ENCODE results near the gene GABRG3.

Gene GABRG3

GRCh38 chr15:27486683-27487647 is 516.0 kb downstream of the GABRG3 start (continued):
- no peak for TF ChIP-seq TSHZ2 (CRISPR knock-in tag; IDR thresholded peaks at IDR 0.05)
- no peak for TF ChIP-seq CSRNP3 (CRISPR knock-in tag; IDR thresholded peaks at IDR 0.05)
- TF ChIP-seq GLIS3 (CRISPR knock-in tag; IDR thresholded peaks at IDR 0.05): no peak
- TF ChIP-seq ISL1 (CRISPR knock-in tag; IDR thresholded peaks at IDR 0.05): no peak
- TF ChIP-seq ARNTL (CRISPR knock-in tag; IDR thresholded peaks at IDR 0.05; ENCODE audit: borderline replicate concordance, low read depth): no peak
- no peak for TF ChIP-seq ZNF8 (CRISPR knock-in tag; IDR thresholded peaks at IDR 0.05)

- no peak for ATAC-seq
- TF ChIP-seq CSDC2 (CRISPR knock-in tag; IDR thresholded peaks at IDR 0.05) (no peak), ZNF565 (CRISPR knock-in tag; conservative IDR thresholded peaks at IDR 0.05; ENCODE audit: low read depth) (no peak), GLIS3 (CRISPR knock-in tag; IDR thresholded peaks at IDR 0.05) (no peak), RARB (CRISPR knock-in tag; IDR thresholded peaks at IDR 0.05) (no peak), ZFP3 (CRISPR knock-in tag; IDR thresholded peaks at IDR 0.05) (no peak)
These were observed 516.9 kb downstream of the GABRG3 start for GRCh38 chr15:27487846-27488245.

GRCh38 chr15:27490867-27491595 is 520.0 kb downstream of the GABRG3 start:
- TF ChIP-seq RARB (CRISPR knock-in tag; IDR thresholded peaks at IDR 0.05): no peak
- no peak for TF ChIP-seq SNAI2 (CRISPR knock-in tag; IDR thresholded peaks at IDR 0.05)
- no peak for TF ChIP-seq ZNF8 (CRISPR knock-in tag; IDR thresholded peaks at IDR 0.05)

GRCh38 chr15:27491666-27492621 is 521.0 kb downstream of the GABRG3 start:
- TF ChIP-seq OSR1 (CRISPR knock-in tag; IDR thresholded peaks at IDR 0.05): no peak
- TF ChIP-seq TSHZ2 (CRISPR knock-in tag; IDR thresholded peaks at IDR 0.05): no peak
- no peak for TF ChIP-seq CSDC2 (CRISPR knock-in tag; IDR thresholded peaks at IDR 0.05)
- TF ChIP-seq GLIS3 (CRISPR knock-in tag; IDR thresholded peaks at IDR 0.05): no peak
- no peak for TF ChIP-seq BACH2 (CRISPR knock-in tag; IDR thresholded peaks at IDR 0.05; ENCODE audit: borderline replicate concordance)
- TF ChIP-seq TCF4 (CRISPR knock-in tag; IDR thresholded peaks at IDR 0.05; ENCODE audit: borderline replicate concordance): no peak
- TF ChIP-seq ZFP3 (CRISPR knock-in tag; IDR thresholded peaks at IDR 0.05): no peak
- TF ChIP-seq TOX (CRISPR knock-in tag; IDR thresholded peaks at IDR 0.05; ENCODE audit: borderline replicate concordance): no peak
- TF ChIP-seq CSRNP3 (CRISPR knock-in tag; IDR thresholded peaks at IDR 0.05): no peak
- no peak for TF ChIP-seq ZNF70 (CRISPR knock-in tag; IDR thresholded peaks at IDR 0.05)
- TF ChIP-seq ZC3H10 (CRISPR knock-in tag; IDR thresholded peaks at IDR 0.05): no peak
- no peak for TF ChIP-seq PPARA (CRISPR knock-in tag; IDR thresholded peaks at IDR 0.05; ENCODE audit: borderline replicate concordance)
- no peak for TF ChIP-seq ARNTL (CRISPR knock-in tag; IDR thresholded peaks at IDR 0.05; ENCODE audit: borderline replicate concordance, low read depth)
- TF ChIP-seq ZNF8 (CRISPR knock-in tag; IDR thresholded peaks at IDR 0.05): no peak
- TF ChIP-seq ISL1 (CRISPR knock-in tag; IDR thresholded peaks at IDR 0.05): no peak
- TF ChIP-seq ESRRG (CRISPR knock-in tag; IDR thresholded peaks at IDR 0.05): no peak
- no peak for TF ChIP-seq RARB (CRISPR knock-in tag; IDR thresholded peaks at IDR 0.05)

More at GRCh38 chr15:27490867-27491595, 520.0 kb downstream of the GABRG3 start:
- no peak for ATAC-seq

More at GRCh38 chr15:27491666-27492621, 521.0 kb downstream of the GABRG3 start:
- ATAC-seq: no peak

Data from SK-N-SH treated with all-trans-retinoic acid at 6 μM for 48 hours (cell line).